GM18519 (cell line): Measurements from ENCODE around the gene IL32.

Source experiments
- ATAC-seq: cut with Tn5 transposase; IDR thresholded peaks from one replicate; pipeline ENCODE4 v1.9.1; 2021; ENCODE audit warnings: mild to moderate bottlenecking, moderate library complexity; ENCODE audit not compliant: unreplicated experiment, low FRiP score

Gene IL32

GRCh38 chr16:3088450-3088849, 23.0 kb downstream of the IL32 start:
- ATAC-seq: no peak

GRCh38 chr16:3088925-3089716, 23.7 kb downstream of the IL32 start:
- no peak for ATAC-seq

GRCh38 chr16:3089717-3090592, 24.5 kb downstream of the IL32 start:
- no peak for ATAC-seq

GRCh38 chr16:3091551-3091950, 26.1 kb downstream of the IL32 start:
- no peak for ATAC-seq

- no peak for ATAC-seq
Observed at GRCh38 chr16:3092501-3092941, 27.1 kb downstream of the IL32 start.

- ATAC-seq: no peak
Observed at GRCh38 chr16:3094289-3095027, 29.0 kb downstream of the IL32 start.

GRCh38 chr16:3095869-3096268, 30.4 kb downstream of the IL32 start:
- peak; percentile 52 for ATAC-seq

GRCh38 chr16:3096362-3096761, 30.9 kb downstream of the IL32 start:
- ATAC-seq: no peak

GRCh38 chr16:3097266-3097665, 31.8 kb downstream of the IL32 start:
- no peak for ATAC-seq

GRCh38 chr16:3098459-3099394, 33.3 kb downstream of the IL32 start, which contains the start of gene ZSCAN10:
Gene ZSCAN10 (minus strand): TSS chr16:3099294. CDS start chr16:3092937, 6,357 bp downstream.
- ATAC-seq: no peak

- no peak for ATAC-seq
Observed at GRCh38 chr16:3099395-3099731, 33.9 kb downstream of the IL32 start.

GRCh38 chr16:3099732-3100499, 34.5 kb downstream of the IL32 start:
- no peak for ATAC-seq

GRCh38 chr16:3101018-3101840, 35.8 kb downstream of the IL32 start:
- no peak for ATAC-seq

GRCh38 chr16:3101841-3102470, 36.5 kb downstream of the IL32 start:
- no peak for ATAC-seq

- peak; percentile 63 for ATAC-seq
Observed at GRCh38 chr16:3106205-3106928, 40.9 kb downstream of the IL32 start.

GRCh38 chr16:3112058-3112880, 46.8 kb downstream of the IL32 start, which contains the start of gene ZNF205:
Gene ZNF205 (plus strand): TSS chr16:3112586. CDS start chr16:3113431, 845 bp downstream.
- no peak for ATAC-seq
